K562 (cell line): ENCODE results near the gene BNC2. TPM values are rescaled to one million over a fixed set of nuclear protein-coding genes. Genes with fewer than 3 reads are reported as not detected.

Experiments
- ATAC-seq: fragments of 200-7000 bp; cut with Tn5 transposase; 3 replicates; pipeline ENCODE4 v1.9.1; 2020; ENCODE audit warnings: moderate library complexity
- BruUV-seq: library from RNA; stranded (reverse); fragments of 400-500 nt; replicated peaks from 2 replicates; lab custom pipeline; 2021; lab: Mats Ljungman, UMichigan
- CTCF ChIA-PET: fragments of 300-600 bp; formaldehyde crosslinking; extraction: SDS; loops from one replicate; lab custom pipeline; 2021; ENCODE audit warnings: low intra/inter-chr PET ratio; lab: Yijun Ruan, JAX
- POLR2A ChIA-PET: fragments of 300-600, 350-650 bp; sonication (Branson Sonifier 250); formaldehyde crosslinking; extraction: SDS; loops from one replicate; lab custom pipeline; 2021; ENCODE audit warnings: antibody characterized with exemption, inconsistent platforms; lab: Yijun Ruan, JAX
- DNase-seq, 4 experiments: peaks; one replicate each; pipeline versions ENCODE4 v3.0.0 to v3.0.0-alpha.2; 2011 to 2018; ENCODE audit warnings: low spot score in 3 of 4, mixed read lengths in 3 of 4; ENCODE audit errors: extremely low read depth in 1 of 4
- FAIRE-seq: peaks from 2 replicates; lab custom pipeline; 2011; peaks lifted over from hg19 to GRCh38; lab: Jason Lieb, UNC
- H2AFZ ChIP-seq: 2 replicates; pipeline ENCODE4 v1.6.0; 2011; ENCODE audit warnings: low read depth, low read length, control low read depth, inconsistent platforms
- H3K27ac ChIP-seq: fragments of 200-600 bp; 3 replicates; pipeline ENCODE4 v1.8.0; 2011; ENCODE audit warnings: low read depth, mild to moderate bottlenecking, control low read depth, inconsistent platforms, low read length, moderate library complexity, mixed read lengths; ENCODE audit errors: extremely low read depth
- H3K27me3 ChIP-seq, 2 experiments: fragments of 300-600 bp in 1 of 2; 2 replicates in 1 of 2; 3 replicates in 1 of 2; pipeline versions ENCODE4 v1.6.0 to v1.8.0; 2011; ENCODE audit warnings: inconsistent platforms in 2 of 2, low read length in 2 of 2, mild to moderate bottlenecking in 1 of 2, mixed read lengths in 1 of 2, moderate library complexity in 1 of 2; ENCODE audit not compliant: control insufficient read depth in 2 of 2, insufficient read depth in 2 of 2
- H3K36me3 ChIP-seq: fragments of 300-600 bp; 3 replicates; pipeline ENCODE4 v1.8.0; 2011; ENCODE audit warnings: mild to moderate bottlenecking, low read length, inconsistent platforms; ENCODE audit not compliant: control insufficient read depth, insufficient read depth
- H3K4me1 ChIP-seq, 2 experiments: fragments of 200-600 bp in 1 of 2; replicated peaks in 1 of 2; 2 replicates in 1 of 2; 3 replicates in 1 of 2; pipeline versions ENCODE4 v1.5.1 to v1.8.0; 2011; ENCODE audit warnings: inconsistent platforms in 2 of 2, low read length in 2 of 2, mild to moderate bottlenecking in 1 of 2, mixed read lengths in 1 of 2, moderate library complexity in 1 of 2; ENCODE audit not compliant: control insufficient read depth in 2 of 2, insufficient read depth in 2 of 2
- H3K4me2 ChIP-seq: 2 replicates; pipeline ENCODE4 v1.6.1; 2011; ENCODE audit warnings: low read length, control low read depth, inconsistent platforms, mixed read lengths; ENCODE audit not compliant: insufficient read depth
- H3K4me3 ChIP-seq: fragments of 200-600 bp; sonication (generic), shearing (Covaris generic); 2 replicates; pipeline ENCODE4 v1.5.1; 2016; ENCODE audit warnings: control low read depth, inconsistent platforms
- H3K79me2 ChIP-seq: fragments of 200-600 bp; 3 replicates; pipeline ENCODE4 v1.8.0; 2011; ENCODE audit warnings: low read length, inconsistent platforms; ENCODE audit not compliant: control insufficient read depth, insufficient read depth
- H3K9ac ChIP-seq, 2 experiments: 2 replicates each; pipeline versions ENCODE4 v1.6.0 to v1.6.1; 2011; ENCODE audit warnings: low read depth in 2 of 2, low read length in 2 of 2, control low read depth in 1 of 2, inconsistent platforms in 1 of 2, mild to moderate bottlenecking in 1 of 2, mixed read lengths in 1 of 2; ENCODE audit not compliant: insufficient read depth in 1 of 2
- H3K9me1 ChIP-seq: one replicate; pipeline ENCODE4 v1.6.0; 2011; ENCODE audit warnings: inconsistent platforms, mild to moderate bottlenecking, low read length, moderate library complexity; ENCODE audit not compliant: control insufficient read depth, insufficient read depth
- H3K9me3 ChIP-seq: replicated peaks from 2 replicates; pipeline ENCODE4 v1.5.1; 2011; ENCODE audit warnings: low read depth, low read length, inconsistent platforms; ENCODE audit not compliant: control insufficient read depth, insufficient read depth
- H4K20me1 ChIP-seq: replicated peaks from 2 replicates; pipeline ENCODE4 v1.6.1; 2011; ENCODE audit warnings: low read length, inconsistent platforms, mixed read lengths; ENCODE audit not compliant: control insufficient read depth, insufficient read depth
- ARID2 ChIP-seq: fragments of 450-650 bp; IDR thresholded peaks from 2 replicates; pipeline ENCODE4 v1.6.1; 2017; ENCODE audit warnings: antibody characterized with exemption, mild to moderate bottlenecking
- CREM ChIP-seq: IDR thresholded peaks from 2 replicates; pipeline ENCODE4 v1.6.1; 2014; ENCODE audit warnings: antibody characterized with exemption, low read depth
- NEUROD1 ChIP-seq: fragments of 150-350 bp; IDR thresholded peaks from 2 replicates; pipeline ENCODE4 v1.6.1; 2014; ENCODE audit warnings: borderline replicate concordance, low read length, low read depth; ENCODE audit not compliant: partially characterized antibody
- SMAD4 ChIP-seq: fragments of 250-450 bp; sonication (Bioruptor Pico); conservative IDR thresholded peaks from 2 replicates; pipeline ENCODE4 v1.8.0; 2021; ENCODE audit warnings: inconsistent platforms, mild to moderate bottlenecking, moderate library complexity
- SMARCA5 ChIP-seq: fragments of 450-650 bp; IDR thresholded peaks from 2 replicates; pipeline ENCODE4 v1.6.1; 2016
- ZFX ChIP-seq: sonication (generic); formaldehyde crosslinking; IDR thresholded peaks from 2 replicates; pipeline ENCODE4 v1.8.0; 2022; ENCODE audit warnings: mild to moderate bottlenecking, missing genetic modification reagents, moderate library complexity
- ZNF551 ChIP-seq: fragments of 250-450 bp; sonication (Bioruptor Pico); IDR thresholded peaks from 2 replicates; pipeline ENCODE4 v1.5.0; 2021; ENCODE audit warnings: mild to moderate bottlenecking, moderate library complexity
- WGBS: fragments of 100-300 bp; shearing (Covaris generic); methylation state at CpG from one replicate; pipeline ENCODE4 v1.1.6; 2016; ENCODE audit warnings: low coverage, mixed read lengths; ENCODE audit not compliant: insufficient coverage; ENCODE audit errors: missing lambda C conversion rate; 5-methylcytosine and 5-hydroxymethylcytosine counted together
- in situ Hi-C: fragments of 300-500 bp; cut with MboI; formaldehyde crosslinking; loops from 4 replicates; pipeline ENCODE4 v1.15.0; 2018; ENCODE audit warnings: inconsistent platforms, mixed read lengths
- intact Hi-C: fragments of 100-400 bp; cut with micrococcal nuclease; formaldehyde crosslinking; loops from 2 replicates; pipeline ENCODE4 v1.14.2; 2022
- polyA plus RNA-seq, 8 experiments: library from polyadenylated mRNA; depleted of rRNA in 4 of 8; stranded (reverse) in 5 of 8; unstranded in 3 of 8; fragments of >200 nt; fragmentation: Nextera tagmentation in 2 of 8; fragmentation: Illumina TruSeq in 1 of 8; extraction: Ambion mirVana in 2 of 8; extraction: Trizol in 1 of 8; gene quantifications; 2 replicates each; pipeline versions ENCODE4 v1.2.1 to v1.2.3, GENCODE V29; 2011 to 2014; ENCODE audit warnings: inconsistent platforms in 1 of 8, missing spikeins in 1 of 8
- total RNA-seq, 7 experiments: library from RNA; depleted of rRNA in 6 of 7; stranded (reverse); fragments of >200 nt in 6 of 7; fragmentation: Illumina TruSeq in 2 of 7; extraction: Trizol in 2 of 7; gene quantifications; 2 replicates each; pipeline versions ENCODE4 v1.2.1 to v1.2.3, GENCODE V29; 2011 to 2021; ENCODE audit warnings: low replicate concordance in 1 of 7
- TF ChIP-seq, protein P1 (sequence below): IDR thresholded peaks from 2 replicates; pipeline ENCODE4 v1.6.1; 2014; ENCODE audit warnings: antibody characterized with exemption
- TF ChIP-seq, protein P2 (sequence below): fragments of 450-650 bp; formaldehyde crosslinking; IDR thresholded peaks from 2 replicates; pipeline ENCODE4 v1.4.0; 2022; ENCODE audit warnings: mild to moderate bottlenecking, moderate library complexity

BNC2 gene
- total and polyA plus RNA-seq, 9 of the 15 experiments (the other 6 are each of a cell fraction or from before 2014, with no cell fraction given), result not detected

DNA sequence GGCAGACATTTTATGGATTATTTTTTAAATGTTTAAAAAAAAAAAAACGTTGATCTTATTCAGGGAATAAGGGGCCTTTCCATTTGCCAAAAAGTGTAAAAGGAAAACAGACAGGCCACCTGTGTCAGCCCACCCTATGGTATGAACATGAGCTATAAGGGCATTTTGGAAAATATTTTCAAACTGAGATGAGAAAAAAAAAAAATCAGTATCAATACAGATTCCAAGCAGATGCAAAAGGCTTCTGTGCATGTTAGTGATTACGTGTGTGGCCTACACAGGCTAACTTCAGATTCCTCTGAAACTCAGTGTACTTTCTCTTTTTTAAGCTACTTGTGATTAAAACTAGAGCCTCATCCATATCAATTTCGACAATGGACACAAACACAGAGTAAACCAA lies 189.9 kb downstream of the BNC2 start:
- POLR2A ChIA-PET, result interaction anchor here (0.7 kb wide), 1 partner anchor 1280 kb away, joined by 4 read pairs; no protein-coding TSS in a partner anchor
- Histone ChIP-seq H3K27ac (no peak overlapping the region), H3K27me3 (no peaks in the 10 kb centered on the region), H3K4me3 (no peak overlapping the region), H3K79me2 (no peaks in the 10 kb centered on the region), H3K4me1 (no peaks in the 10 kb centered on the region), H3K4me2 (no peak overlapping the region), H3K9me1 (no peaks in the 10 kb centered on the region), H3K9me3 (no peaks in the 10 kb centered on the region), H2AFZ (no peak overlapping the region), H3K9ac (no peak overlapping the region), H3K36me3 (no peaks in the 10 kb centered on the region), H4K20me1 (no peaks in the 10 kb centered on the region)
- CTCF ChIA-PET, result no interaction called here
- in situ Hi-C loops, result no loop called here
- intact Hi-C loops, result no loop called here
- FAIRE-seq (no peak), DNase-seq (no peak), ATAC-seq (no peak)
- no TSS peak for BruUV-seq
- TF ChIP-seq, protein P1, sequence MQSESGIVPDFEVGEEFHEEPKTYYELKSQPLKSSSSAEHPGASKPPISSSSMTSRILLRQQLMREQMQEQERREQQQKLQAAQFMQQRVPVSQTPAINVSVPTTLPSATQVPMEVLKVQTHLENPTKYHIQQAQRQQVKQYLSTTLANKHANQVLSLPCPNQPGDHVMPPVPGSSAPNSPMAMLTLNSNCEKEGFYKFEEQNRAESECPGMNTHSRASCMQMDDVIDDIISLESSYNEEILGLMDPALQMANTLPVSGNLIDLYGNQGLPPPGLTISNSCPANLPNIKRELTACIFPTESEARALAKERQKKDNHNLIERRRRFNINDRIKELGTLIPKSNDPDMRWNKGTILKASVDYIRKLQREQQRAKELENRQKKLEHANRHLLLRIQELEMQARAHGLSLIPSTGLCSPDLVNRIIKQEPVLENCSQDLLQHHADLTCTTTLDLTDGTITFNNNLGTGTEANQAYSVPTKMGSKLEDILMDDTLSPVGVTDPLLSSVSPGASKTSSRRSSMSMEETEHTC, result no peak
- TF ChIP-seq ARID2 (no peak), SMAD4 (CRISPR knock-in tag) (no peak), SMARCA5 (no peak), ZNF551 (CRISPR knock-in tag) (no peak), ZFX (no peak), NEUROD1 (no peak), CREM (no peak)
- TF ChIP-seq, protein P2, sequence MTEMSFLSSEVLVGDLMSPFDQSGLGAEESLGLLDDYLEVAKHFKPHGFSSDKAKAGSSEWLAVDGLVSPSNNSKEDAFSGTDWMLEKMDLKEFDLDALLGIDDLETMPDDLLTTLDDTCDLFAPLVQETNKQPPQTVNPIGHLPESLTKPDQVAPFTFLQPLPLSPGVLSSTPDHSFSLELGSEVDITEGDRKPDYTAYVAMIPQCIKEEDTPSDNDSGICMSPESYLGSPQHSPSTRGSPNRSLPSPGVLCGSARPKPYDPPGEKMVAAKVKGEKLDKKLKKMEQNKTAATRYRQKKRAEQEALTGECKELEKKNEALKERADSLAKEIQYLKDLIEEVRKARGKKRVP, result no peak
- 0% methylated on average over 3 of the region's 3 CpGs for WGBS
